Right cardiac atrium (tissue), 5 donors: ENCODE results near the gene RASA3. TPM values are rescaled to one million over a fixed set of nuclear protein-coding genes. Genes with fewer than 3 reads are reported as not detected.

Experiments used
- ATAC-seq, 2 donors: fragments of 200-7000 bp; cut with Tn5 transposase; one replicate each; pipeline versions ENCODE4 v1.8.0 to v1.9.1; 2020; ENCODE audit warnings: moderate library complexity in 2 of 2, mild to moderate bottlenecking in 1 of 2
- DNase-seq, 3 donors: peaks; one replicate each; pipeline ENCODE4 v3.0.0-alpha.2; 2020
- H3K27ac ChIP-seq: one replicate; pipeline ENCODE4 v1.5.1; 2013; ENCODE audit warnings: mild to moderate bottlenecking, low read length, control low read depth, moderate library complexity
- H3K27me3 ChIP-seq: one replicate; pipeline ENCODE4 v1.6.1; 2013; ENCODE audit not compliant: control insufficient read depth, insufficient read depth
- H3K4me1 ChIP-seq: one replicate; pipeline ENCODE4 v1.6.1; 2013; ENCODE audit warnings: low read length; ENCODE audit not compliant: control insufficient read depth, insufficient read depth
- H3K4me3 ChIP-seq: one replicate; pipeline ENCODE4 v1.5.1; 2013; ENCODE audit warnings: low read length, control low read depth
- H3K9me3 ChIP-seq: one replicate; pipeline ENCODE4 v1.6.1; 2013; ENCODE audit warnings: low read length; ENCODE audit not compliant: control insufficient read depth
- WGBS: extraction: QIAGEN DNeasy Blood & Tissue Kit; methylation state at CpG from one replicate; pipeline ENCODE4 v1.1.7; 2013; 5-methylcytosine and 5-hydroxymethylcytosine counted together
- intact Hi-C, 4 donors: fragments of 100-400 bp; cut with DNase I; formaldehyde crosslinking; loops; one replicate each; pipeline versions ENCODE4 v1.11.0 to v1.14.0; 2022 to 2023
- polyA plus RNA-seq: library from polyadenylated mRNA; stranded (reverse); fragments of 200-250 nt; gene quantifications from one replicate; pipeline ENCODE4 v1.2.3, GENCODE V29; 2013
- total RNA-seq, 4 donors: library from RNA; stranded (reverse); fragmentation: NEBNext Ultra II Directional; extraction: Animal tissue kit (Norgen Biotek cat#: 25700); gene quantifications; one replicate each; pipeline ENCODE4 v1.2.1, GENCODE V29; 2021
- donor health status: healthy with polysubstance abuse.
- donor health status: DM: no; HTN: yes; CAD: no.
- donor health status: DM: no; HTN: no; CAD: no.
- donor health status: DM: no; HTN: yes; CAD: no; lungs with severe emphysema.
- donor health status: DM: yes; HTN: yes; CAD: no.

RASA3 gene
- total and polyA plus RNA-seq, 5 donors = 7.4 to 15.5 (median 10.8) TPM

DNA sequence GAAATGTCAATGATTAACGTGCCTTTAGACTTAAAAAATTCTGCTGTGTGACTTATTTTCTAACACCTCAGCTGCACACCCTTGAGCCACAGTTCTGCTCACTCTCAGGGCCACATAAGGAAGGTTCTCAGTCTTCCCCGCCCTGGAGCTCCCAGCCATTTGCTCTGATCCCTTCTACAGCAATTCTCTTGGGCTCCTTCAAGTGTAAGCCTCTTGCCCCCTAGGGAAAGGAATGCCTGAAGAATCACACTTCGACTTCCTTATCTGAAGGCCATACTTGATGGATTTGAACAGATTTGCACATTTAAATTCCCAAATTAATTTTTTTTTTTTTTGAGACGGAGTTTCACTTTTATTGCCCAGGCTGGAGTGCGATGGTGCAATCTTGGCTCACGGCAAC is 44.2 kb downstream of the RASA3 start:
- ATAC-seq (no peak), DNase-seq (no peak)
- Histone ChIP-seq H3K27me3 (no peaks in the 10 kb centered on the region), H3K4me3 (no peak overlapping the region), H3K4me1 (no peaks in the 10 kb centered on the region), H3K9me3 (no peaks in the 10 kb centered on the region), H3K27ac (no peak overlapping the region)
- 85% methylated on average over 6 of the region's 6 CpGs for WGBS
- intact Hi-C loops = no loop called here

GRCh38 chr13:114087430-114087829 is 45.0 kb downstream of the RASA3 start:
- H3K9me3 ChIP-seq = no peaks in the 10 kb centered on the region
- H3K4me3 ChIP-seq = no peak overlapping the region
- no peak overlapping the region for H3K27ac ChIP-seq
- intact Hi-C loops = no loop called here
- ATAC-seq (peak in 1 of 2 donors; percentile 38), DNase-seq (peak in 2 of 3 donors; percentile 31 to 49)
- H3K4me1 ChIP-seq = no peaks in the 10 kb centered on the region
- WGBS = 90% methylated on average over 18 of the region's 18 CpGs
- H3K27me3 ChIP-seq = no peaks in the 10 kb centered on the region

DNA sequence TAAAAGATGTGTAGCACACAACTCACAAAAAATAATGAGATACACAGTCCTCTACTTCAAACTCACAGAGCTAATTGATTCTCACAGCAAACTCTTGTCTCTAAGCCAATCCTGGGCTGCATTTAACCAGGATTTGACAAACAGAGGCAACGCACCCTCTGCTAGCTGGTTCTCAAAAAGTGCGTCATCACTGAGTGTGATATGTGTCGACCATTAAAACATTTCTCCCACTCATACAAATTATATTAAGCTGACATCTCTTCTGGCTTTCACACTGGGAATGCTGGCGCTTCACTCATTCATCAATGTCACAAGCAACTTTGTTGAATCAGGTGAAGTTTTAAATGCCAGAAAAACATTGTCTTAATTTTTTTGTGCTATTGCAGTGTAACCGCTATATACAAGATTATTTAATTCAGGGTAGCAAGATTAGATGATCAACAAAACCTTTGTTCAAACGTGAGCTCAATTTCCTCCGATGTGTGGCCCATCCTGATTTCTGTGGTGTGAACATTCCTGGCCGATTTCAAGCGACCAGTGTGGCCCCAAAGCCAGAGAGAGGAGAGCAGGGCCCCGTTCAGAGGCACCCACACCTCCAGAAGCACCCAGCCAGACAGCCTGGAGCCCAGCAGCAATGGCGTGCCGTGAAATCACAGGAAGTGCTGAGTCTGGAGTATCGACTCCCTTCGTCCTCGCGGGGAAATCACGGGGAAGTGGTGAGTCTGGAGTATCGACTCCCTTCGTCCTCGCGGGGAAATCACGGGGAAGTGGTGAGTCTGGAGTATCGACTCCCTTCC is 49.4 kb downstream of the RASA3 start:
- H3K9me3 ChIP-seq = no peaks in the 10 kb centered on the region
- no peak overlapping the region for H3K27ac ChIP-seq
- ATAC-seq (no peak), DNase-seq (no peak)
- H3K27me3 ChIP-seq = no peaks in the 10 kb centered on the region
- H3K4me1 ChIP-seq = no peaks in the 10 kb centered on the region
- no peak overlapping the region for H3K4me3 ChIP-seq
- intact Hi-C loops = no loop called here
- WGBS = 89% methylated on average over 23 of the region's 23 CpGs

DNA sequence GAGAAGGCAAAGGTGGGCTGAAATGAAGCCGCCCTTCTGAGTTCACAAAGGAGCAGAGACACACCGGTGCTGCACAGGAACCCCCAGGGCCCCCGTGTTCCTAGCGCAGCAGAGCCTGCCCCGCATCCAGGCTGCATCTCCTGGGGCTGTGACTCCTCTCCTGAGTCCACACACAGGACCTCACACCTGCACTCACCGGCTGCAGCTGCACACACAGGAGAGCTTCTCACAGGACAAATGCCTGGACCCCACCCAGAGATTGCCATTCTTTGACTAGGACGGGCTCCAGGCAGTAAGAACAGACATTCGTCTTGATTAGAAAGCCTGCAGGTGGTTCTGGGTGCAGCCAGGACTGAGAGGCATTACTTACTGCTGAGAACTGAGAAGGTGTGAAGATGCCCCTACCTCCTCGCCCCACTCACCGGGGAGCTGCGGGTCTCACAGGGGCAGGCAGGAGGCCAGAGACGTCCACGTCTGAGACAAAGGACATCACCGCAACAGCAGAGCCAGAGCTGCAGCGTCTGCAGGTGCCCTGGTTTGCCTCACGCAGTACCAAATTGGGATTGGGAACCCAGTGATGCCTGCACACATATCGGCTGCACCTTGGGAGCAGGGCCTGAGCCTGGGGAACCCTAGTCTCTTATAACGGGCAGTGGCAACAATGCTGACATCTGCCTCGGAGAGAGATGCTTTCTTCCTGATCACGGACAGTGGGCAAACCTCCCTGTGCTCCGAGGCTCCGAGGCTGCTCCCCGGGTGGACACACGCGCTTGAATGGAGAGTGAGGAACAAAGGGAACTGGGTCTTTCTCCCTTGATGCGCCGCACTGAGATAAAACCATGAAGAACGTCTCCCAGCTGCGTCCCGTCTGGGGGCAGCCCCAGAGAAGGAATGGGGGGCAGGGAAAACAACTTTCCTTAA is 50.4 kb downstream of the RASA3 start:
- intact Hi-C loops = no loop called here
- Histone ChIP-seq H3K9me3 (no peaks in the 10 kb centered on the region), H3K27me3 (no peaks in the 10 kb centered on the region), H3K4me3 (no peak overlapping the region), H3K4me1 (no peaks in the 10 kb centered on the region), H3K27ac (no peak overlapping the region)
- ATAC-seq = no peak
- DNase-seq = peak in 1 of 3 donors; percentile 39
- 90% methylated on average over 30 of the region's 30 CpGs for WGBS

- H3K27me3 ChIP-seq = no peaks in the 10 kb centered on the region
- ATAC-seq (no peak), DNase-seq (peak in 1 of 3 donors; percentile 58)
- H3K9me3 ChIP-seq = no peaks in the 10 kb centered on the region
- no peak overlapping the region for H3K27ac ChIP-seq
- no peak overlapping the region for H3K4me3 ChIP-seq
- no peaks in the 10 kb centered on the region for H3K4me1 ChIP-seq
- WGBS = 94% methylated on average over 34 of the region's 34 CpGs
- intact Hi-C loops = no loop called here
Measured at GRCh38 chr13:114080739-114081561, 51.5 kb downstream of the RASA3 start.

GRCh38 chr13:114079601-114080536 is 52.6 kb downstream of the RASA3 start:
- DNase-seq = peak in 1 of 3 donors; percentile 60
- no peaks in the 10 kb centered on the region for H3K9me3 ChIP-seq
- no peak overlapping the region for H3K27ac ChIP-seq
- WGBS = 87% methylated on average over 37 of the region's 37 CpGs
- H3K27me3 ChIP-seq = no peaks in the 10 kb centered on the region
- no peaks in the 10 kb centered on the region for H3K4me1 ChIP-seq
- no peak overlapping the region for H3K4me3 ChIP-seq
- no peak for ATAC-seq
- intact Hi-C loops = no loop called here

DNA sequence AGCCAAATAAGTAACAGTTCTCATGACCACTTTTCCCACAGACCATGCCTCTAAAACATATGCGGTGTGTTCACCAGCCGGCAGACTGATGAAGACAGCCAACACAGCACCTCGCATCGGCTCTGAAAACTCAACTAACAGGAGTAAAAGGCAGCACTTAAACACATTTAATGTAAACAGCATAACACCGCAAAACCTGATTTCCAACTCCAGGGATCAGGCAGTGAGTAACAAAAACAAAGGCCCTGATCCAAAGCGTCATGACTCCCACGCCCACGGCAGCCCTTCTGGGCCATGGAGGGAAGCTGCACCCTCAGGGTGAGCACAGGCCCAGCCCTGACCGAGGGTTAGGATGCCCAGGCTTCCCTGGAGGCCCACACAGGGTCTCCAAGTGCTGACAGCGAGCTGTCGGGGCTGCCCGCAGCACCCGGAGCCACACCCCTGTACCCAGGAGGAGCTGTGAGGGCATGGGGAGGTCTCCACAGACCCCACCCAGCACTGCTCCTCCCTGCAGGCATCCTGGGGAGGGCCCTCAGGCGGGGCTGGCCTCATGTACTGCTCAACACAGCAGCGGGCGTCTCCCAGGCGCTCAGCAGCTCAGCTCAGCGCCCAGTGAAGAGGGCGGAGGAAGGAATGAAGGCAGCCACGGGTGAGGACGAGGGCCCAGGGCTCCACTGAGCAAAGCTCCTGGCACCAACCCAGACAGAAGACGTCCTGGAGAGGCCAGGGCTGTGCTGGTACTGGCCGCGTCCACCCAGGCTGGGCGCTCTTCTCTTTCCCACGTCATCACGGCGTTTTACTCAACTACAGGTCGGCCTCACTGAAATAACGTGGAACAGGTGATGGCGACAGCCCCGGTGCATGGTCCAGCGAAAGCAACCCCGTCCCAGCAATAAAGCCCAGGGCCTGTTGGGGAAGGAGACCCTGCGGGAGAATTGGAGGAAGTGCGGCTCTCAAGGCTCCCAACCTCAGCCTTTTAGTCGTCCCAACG is 53.7 kb downstream of the RASA3 start:
- Histone ChIP-seq H3K27ac (no peak overlapping the region), H3K9me3 (no peaks in the 10 kb centered on the region), H3K4me3 (no peak overlapping the region), H3K4me1 (no peaks in the 10 kb centered on the region), H3K27me3 (no peaks in the 10 kb centered on the region)
- DNase-seq (peak; percentile 71 to 90 (median 75)), ATAC-seq (peak; percentile 86 to 91)
- 78% methylated on average over 38 of the region's 38 CpGs for WGBS
- intact Hi-C loops = no loop called here

DNA sequence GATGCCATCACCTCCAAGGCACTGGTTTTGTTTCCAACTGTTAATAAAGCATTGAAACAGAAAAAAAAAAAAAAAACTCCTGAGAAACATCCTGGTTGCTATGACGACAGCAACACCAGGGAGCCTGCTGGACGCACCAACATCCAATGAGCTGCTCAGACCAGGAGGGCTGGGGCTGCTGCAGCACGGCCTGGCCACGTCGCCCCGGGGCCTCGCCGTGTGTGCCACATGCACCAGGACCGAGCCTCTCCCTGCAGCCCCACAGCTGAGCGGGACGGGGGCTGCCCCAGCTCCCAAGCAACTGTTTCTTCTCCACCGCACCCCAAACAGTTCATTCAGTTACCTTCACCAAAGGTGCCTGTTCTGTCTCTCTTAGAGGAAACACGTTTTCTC is 54.5 kb downstream of the RASA3 start:
- intact Hi-C loops = no loop called here
- DNase-seq = peak in 2 of 3 donors; percentile 80 to 81
- Histone ChIP-seq H3K27me3 (no peaks in the 10 kb centered on the region), H3K9me3 (no peaks in the 10 kb centered on the region), H3K4me1 (no peaks in the 10 kb centered on the region), H3K4me3 (no peak overlapping the region), H3K27ac (no peak overlapping the region)
- 65% methylated on average over 13 of the region's 13 CpGs for WGBS
- peak; percentile 66 to 74 for ATAC-seq
